Effector memory CD4-positive, alpha-beta T cell (primary cell): ENCODE data around the gene FGF1.

Experiments used
- DNase-seq, 3 donors: peaks; one replicate each; pipeline ENCODE4 v3.0.0-alpha.2; 2020
- H3K27ac ChIP-seq: 2 replicates; pipeline ENCODE4 v1.7.0; 2013; ENCODE audit warnings: mild to moderate bottlenecking, low read length, moderate library complexity; ENCODE audit not compliant: insufficient read depth, poor library complexity, severe bottlenecking
- H3K27me3 ChIP-seq: replicated peaks from 2 replicates; pipeline ENCODE4 v1.7.0; 2013; ENCODE audit warnings: mild to moderate bottlenecking, low read length; ENCODE audit not compliant: insufficient read depth, control insufficient read depth, poor library complexity, severe bottlenecking
- H3K36me3 ChIP-seq: 2 replicates; pipeline ENCODE4 v1.7.0; 2013; ENCODE audit warnings: mild to moderate bottlenecking, low read length, moderate library complexity; ENCODE audit not compliant: control insufficient read depth, insufficient read depth
- H3K4me1 ChIP-seq: 2 replicates; pipeline ENCODE4 v1.7.0; 2013; ENCODE audit warnings: low read length, mild to moderate bottlenecking; ENCODE audit not compliant: control insufficient read depth, insufficient read depth, poor library complexity, severe bottlenecking
- H3K4me3 ChIP-seq: 2 replicates; pipeline ENCODE4 v1.7.0; 2013; ENCODE audit warnings: low read length, low read depth, mild to moderate bottlenecking; ENCODE audit not compliant: insufficient read depth, poor library complexity, severe bottlenecking
- H3K9me3 ChIP-seq: 2 replicates; pipeline ENCODE4 v1.7.0; 2013; ENCODE audit warnings: mild to moderate bottlenecking, low read length, moderate library complexity; ENCODE audit not compliant: control insufficient read depth

FGF1 gene

GRCh38 chr5:142605611-142606010, 80.3 kb downstream of the FGF1 start:
- Histone ChIP-seq H3K27ac (no peak overlapping the region), H3K27me3 (no peaks in the 10 kb centered on the region), H3K36me3 (no peaks in the 10 kb centered on the region), H3K9me3 (no peaks in the 10 kb centered on the region), H3K4me1 (no peaks in the 10 kb centered on the region), H3K4me3 (no peak overlapping the region)
- no peak for DNase-seq

- no peaks in the 10 kb centered on the region for H3K9me3 ChIP-seq
- no peaks in the 10 kb centered on the region for H3K27me3 ChIP-seq
- H3K36me3 ChIP-seq: no peaks in the 10 kb centered on the region
- no peak overlapping the region for H3K4me3 ChIP-seq
- H3K27ac ChIP-seq: no peak overlapping the region
- no peaks in the 10 kb centered on the region for H3K4me1 ChIP-seq
- DNase-seq: no peak
These were observed 83.1 kb downstream of the FGF1 start for GRCh38 chr5:142602720-142603245.

GRCh38 chr5:142601432-142601831, 84.5 kb downstream of the FGF1 start:
- no peak for DNase-seq
- Histone ChIP-seq H3K27ac (no peak overlapping the region), H3K4me3 (no peak overlapping the region), H3K9me3 (no peaks in the 10 kb centered on the region), H3K36me3 (no peaks in the 10 kb centered on the region), H3K4me1 (no peaks in the 10 kb centered on the region), H3K27me3 (no peaks in the 10 kb centered on the region)

- Histone ChIP-seq H3K27me3 (no peaks in the 10 kb centered on the region), H3K4me3 (no peak overlapping the region), H3K36me3 (no peaks in the 10 kb centered on the region), H3K4me1 (no peaks in the 10 kb centered on the region), H3K27ac (no peak overlapping the region), H3K9me3 (no peaks in the 10 kb centered on the region)
- DNase-seq: no peak
These were observed 85.1 kb downstream of the FGF1 start for GRCh38 chr5:142600611-142601358.

- no peak for DNase-seq
- H3K4me3 ChIP-seq: no peak overlapping the region
These were observed 85.8 kb downstream of the FGF1 start for GRCh38 chr5:142600092-142600491.

GRCh38 chr5:142598338-142598700, 87.6 kb downstream of the FGF1 start:
- no peaks in the 10 kb centered on the region for H3K27me3 ChIP-seq
- H3K36me3 ChIP-seq: no peaks in the 10 kb centered on the region
- DNase-seq: no peak
- no peaks in the 10 kb centered on the region for H3K4me1 ChIP-seq
- H3K27ac ChIP-seq: no peak overlapping the region
- H3K9me3 ChIP-seq: no peaks in the 10 kb centered on the region
- no peak overlapping the region for H3K4me3 ChIP-seq

More at GRCh38 chr5:142600092-142600491, 85.8 kb downstream of the FGF1 start:
- no peak overlapping the region for H3K27ac ChIP-seq
- H3K9me3 ChIP-seq: no peaks in the 10 kb centered on the region
- H3K36me3 ChIP-seq: no peaks in the 10 kb centered on the region
- no peaks in the 10 kb centered on the region for H3K27me3 ChIP-seq
- no peaks in the 10 kb centered on the region for H3K4me1 ChIP-seq

GRCh38 chr5:142597546-142598337, 88.1 kb downstream of the FGF1 start:
- no peak for DNase-seq
- Histone ChIP-seq H3K27me3 (no peaks in the 10 kb centered on the region), H3K27ac (no peak overlapping the region), H3K36me3 (no peaks in the 10 kb centered on the region), H3K4me1 (no peaks in the 10 kb centered on the region), H3K4me3 (no peak overlapping the region), H3K9me3 (no peaks in the 10 kb centered on the region)

GRCh38 chr5:142597025-142597424, 88.9 kb downstream of the FGF1 start:
- H3K27ac ChIP-seq: no peak overlapping the region
- H3K36me3 ChIP-seq: no peaks in the 10 kb centered on the region
- no peak for DNase-seq
- no peaks in the 10 kb centered on the region for H3K9me3 ChIP-seq
- no peaks in the 10 kb centered on the region for H3K4me1 ChIP-seq
- no peaks in the 10 kb centered on the region for H3K27me3 ChIP-seq
- H3K4me3 ChIP-seq: no peak overlapping the region

- Histone ChIP-seq H3K4me3 (no peak overlapping the region), H3K9me3 (no peaks in the 10 kb centered on the region), H3K27ac (no peak overlapping the region), H3K36me3 (no peaks in the 10 kb centered on the region), H3K4me1 (no peaks in the 10 kb centered on the region), H3K27me3 (no peaks in the 10 kb centered on the region)
- no peak for DNase-seq
These were observed 93.5 kb downstream of the FGF1 start for GRCh38 chr5:142592365-142592764.
